HepG2 (cell line): ENCODE data around the gene PRDM7. TPM values are rescaled to one million over a fixed set of nuclear protein-coding genes. Genes with fewer than 3 reads are reported as not detected.
A peak's percentile ranks its signal among the peaks of the same experiment; 100 is the strongest.

Source experiments
- BRF2 ChIP-seq: sonication (generic); formaldehyde crosslinking; IDR thresholded peaks from 2 replicates; pipeline ENCODE4 v1.8.1; 2022; ENCODE audit warnings: mild to moderate bottlenecking, missing genetic modification reagents
- CBFB ChIP-seq: sonication (generic); formaldehyde crosslinking; IDR thresholded peaks from 2 replicates; pipeline ENCODE4 v1.4.0; 2020; ENCODE audit warnings: missing genetic modification reagents
- FOXA1 ChIP-seq, 2 experiments: fragments of 450-650 bp in 1 of 2; sonication (generic) in 1 of 2; formaldehyde crosslinking in 1 of 2; IDR thresholded peaks; 2 replicates each; pipeline versions ENCODE4 v1.4.0 to v1.6.1; 2016 to 2020; ENCODE audit warnings: missing genetic modification reagents in 1 of 2
- KLF9 ChIP-seq: IDR thresholded peaks from 2 replicates; pipeline ENCODE4 v1.6.1; 2016; ENCODE audit warnings: low read depth
- NONO ChIP-seq, 2 experiments: fragments of 450-650 bp in 1 of 2; sonication (generic) in 1 of 2; formaldehyde crosslinking in 1 of 2; IDR thresholded peaks in 1 of 2; conservative IDR thresholded peaks in 1 of 2; 2 replicates each; pipeline versions ENCODE4 v1.6.1 to v1.8.0; 2017 to 2022; ENCODE audit warnings: mild to moderate bottlenecking in 1 of 2, missing genetic modification reagents in 1 of 2, moderate library complexity in 1 of 2
- RARA ChIP-seq: IDR thresholded peaks from 2 replicates; pipeline ENCODE4 v1.6.1; 2016; ENCODE audit warnings: missing genetic modification reagents, missing compliant biosample characterization
- SCMH1 ChIP-seq: sonication (generic); formaldehyde crosslinking; IDR thresholded peaks from 2 replicates; pipeline ENCODE4 v1.9.0; 2021; ENCODE audit warnings: missing genetic modification reagents, mild to moderate bottlenecking, borderline replicate concordance
- SYNCRIP ChIP-seq: fragments of 200-400 bp; formaldehyde crosslinking; IDR thresholded peaks from 2 replicates; pipeline ENCODE4 v1.6.1; 2018; ENCODE audit warnings: mild to moderate bottlenecking, low read depth, low read length; ENCODE audit not compliant: insufficient read depth
- TRIM24 ChIP-seq: sonication (generic); formaldehyde crosslinking; IDR thresholded peaks from 2 replicates; pipeline ENCODE4 v1.8.0; 2022; ENCODE audit warnings: mild to moderate bottlenecking, missing genetic modification reagents
- ZNF138 ChIP-seq: sonication (generic); formaldehyde crosslinking; IDR thresholded peaks from 2 replicates; pipeline ENCODE4 v1.5.0; 2020; ENCODE audit warnings: mild to moderate bottlenecking, low read depth, missing genetic modification reagents
- ZNF296 ChIP-seq: sonication (generic); formaldehyde crosslinking; conservative IDR thresholded peaks from 2 replicates; pipeline ENCODE4 v1.5.0; 2020; ENCODE audit warnings: mild to moderate bottlenecking, missing genetic modification reagents
- ZNF407 ChIP-seq: sonication (generic); formaldehyde crosslinking; IDR thresholded peaks from one replicate; pipeline ENCODE4 v1.5.1; 2020; ENCODE audit warnings: mild to moderate bottlenecking, missing genetic modification reagents; ENCODE audit errors: not compliant biosample characterization
- ZNF484 ChIP-seq: sonication (generic); formaldehyde crosslinking; IDR thresholded peaks from 2 replicates; pipeline ENCODE4 v1.5.1; 2020; ENCODE audit warnings: mild to moderate bottlenecking, low read depth, missing genetic modification reagents, borderline replicate concordance
- ZNF773 ChIP-seq: sonication (generic); formaldehyde crosslinking; IDR thresholded peaks from 2 replicates; pipeline ENCODE4 v1.4.0; 2020; ENCODE audit warnings: missing genetic modification reagents, borderline replicate concordance
- ZNF850 ChIP-seq: sonication (generic); formaldehyde crosslinking; conservative IDR thresholded peaks from 2 replicates; pipeline ENCODE4 v1.9.0; 2021; ENCODE audit warnings: mild to moderate bottlenecking, missing genetic modification reagents
- ZXDC ChIP-seq: sonication (generic); formaldehyde crosslinking; IDR thresholded peaks from 2 replicates; pipeline ENCODE4 v1.5.0; 2020; ENCODE audit warnings: mild to moderate bottlenecking, missing genetic modification reagents
- polyA plus RNA-seq, 8 experiments: library from polyadenylated mRNA; depleted of rRNA in 3 of 8; stranded (reverse) in 7 of 8; unstranded in 1 of 8; fragments of >200 nt; fragmentation: Illumina TruSeq in 4 of 8; extraction: Trizol in 4 of 8; gene quantifications; 2 replicates each; pipeline versions ENCODE4 v1.2.1 to v1.2.3, GENCODE V29; 2011 to 2016; ENCODE audit warnings: low read depth in 4 of 8, missing spikeins in 1 of 8, mixed read lengths in 1 of 8; ENCODE audit not compliant: insufficient read depth in 1 of 8
- total RNA-seq, 5 experiments: library from RNA; depleted of rRNA; stranded (reverse); fragments of >200 nt; fragmentation: Illumina TruSeq; extraction: Trizol; gene quantifications; 2 replicates each; pipeline ENCODE4 v1.2.3, GENCODE V29; 2016; ENCODE audit warnings: low read depth in 1 of 5

Gene PRDM7
- total and polyA plus RNA-seq, 2 of the 13 experiments (the other 11 are each of a cell fraction or from before 2014, with no cell fraction given) = not detected

GRCh38 chr16:90046971-90047713 is 30.0 kb downstream of the PRDM7 start (continued):
- TF ChIP-seq ZNF407 (peak; percentile 92), ZNF773 (CRISPR knock-in tag) (no peak), KLF9 (CRISPR knock-in tag) (0 out of 2 replicates have a peak, but pooled peaks have one; percentile 54), BRF2 (CRISPR knock-in tag) (no peak), ZNF296 (CRISPR knock-in tag) (peak; percentile 99), SCMH1 (CRISPR knock-in tag) (no peak), ZXDC (no peak), NONO (IDR thresholded peaks at IDR 0.05) (no peak), NONO (CRISPR knock-in tag; conservative IDR thresholded peaks at IDR 0.05) (peak; percentile 37; the same call in 1 of the 2 replicates), SYNCRIP (no peak), FOXA1 (IDR thresholded peaks at IDR 0.05) (no peak), FOXA1 (CRISPR knock-in tag; IDR thresholded peaks at IDR 0.05) (peak; percentile 57), CBFB (CRISPR knock-in tag) (no peak; the same call in 1 of the 2 replicates), ZNF484 (no peak), ZNF850 (no peak), TRIM24 (no peak), ZNF138 (0 out of 2 replicates have a peak, but pooled peaks have one; percentile 67), RARA (CRISPR knock-in tag) (peak; percentile 35; the same call in 1 of the 2 replicates)
